ENCODE data around the gene GTF2F2.
"Not testable (repeated sequence)": the region's sequence is repeated elsewhere in the genome, so short reads cannot be mapped to it uniquely, and the experiment has no call there.

GTF2F2 gene

DNA sequence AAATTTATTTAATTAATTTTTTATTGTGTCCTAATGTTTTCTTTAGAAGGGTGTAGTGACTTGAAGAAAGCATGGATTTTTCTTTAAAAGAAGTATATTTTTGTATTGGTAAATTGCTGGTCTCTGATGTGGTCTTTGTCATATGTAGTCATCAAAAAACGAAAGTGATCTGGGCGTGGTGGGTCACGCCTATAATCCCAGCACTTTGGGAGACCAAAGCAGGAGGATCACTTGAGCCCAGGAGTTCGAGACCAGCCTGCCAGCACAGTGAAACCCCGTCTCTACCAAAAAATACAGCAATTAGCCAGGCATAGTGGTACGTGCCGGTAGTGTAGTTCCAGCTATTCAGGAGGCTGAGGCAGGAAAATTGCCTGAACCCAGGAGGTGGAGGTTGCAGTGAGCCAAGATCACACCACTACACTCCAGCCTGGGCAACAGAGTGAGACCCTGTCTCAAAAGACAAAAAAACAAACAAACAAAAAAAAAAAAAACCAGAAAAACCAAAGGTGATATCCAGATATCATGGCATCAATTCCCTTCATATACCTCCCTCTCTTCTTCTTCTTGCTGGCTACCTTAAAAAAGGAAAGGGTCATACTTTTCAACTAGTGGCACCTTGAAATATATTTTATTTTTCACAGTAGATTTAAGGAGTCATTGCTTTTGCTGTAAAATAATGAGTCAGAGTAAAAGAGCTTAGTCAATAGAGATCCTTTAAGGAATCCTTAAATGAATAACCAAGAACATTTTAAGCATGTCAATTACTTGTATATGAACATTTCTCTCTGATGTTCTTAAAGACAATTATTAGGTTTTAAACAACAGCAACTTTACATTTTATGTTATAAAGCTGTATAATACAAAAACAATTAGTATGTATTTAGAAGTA, 60.6 kb downstream of the GTF2F2 start:
- peak; percentile 46 to 69 for ATAC-seq

DNA sequence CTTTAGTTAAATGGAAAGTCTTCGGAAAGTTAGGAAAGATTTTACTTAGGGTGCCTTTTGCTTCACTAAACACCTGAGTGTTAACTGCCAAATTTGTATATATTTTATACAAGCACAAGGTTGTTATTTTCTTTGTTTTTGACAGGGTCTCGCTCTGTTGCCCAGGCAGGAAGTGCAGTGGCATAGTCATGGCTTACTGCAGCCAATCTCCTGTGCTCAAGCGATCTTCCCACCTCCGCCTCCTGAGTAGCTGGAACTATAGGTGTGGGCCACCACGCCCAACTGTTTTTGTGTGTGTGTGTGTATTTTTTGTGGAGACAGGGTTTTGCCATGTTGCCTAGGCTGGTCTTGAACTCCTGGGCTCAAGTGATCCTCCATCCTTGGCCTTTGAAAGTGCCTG, 64.4 kb downstream of the GTF2F2 start:
- no peak for ATAC-seq

DNA sequence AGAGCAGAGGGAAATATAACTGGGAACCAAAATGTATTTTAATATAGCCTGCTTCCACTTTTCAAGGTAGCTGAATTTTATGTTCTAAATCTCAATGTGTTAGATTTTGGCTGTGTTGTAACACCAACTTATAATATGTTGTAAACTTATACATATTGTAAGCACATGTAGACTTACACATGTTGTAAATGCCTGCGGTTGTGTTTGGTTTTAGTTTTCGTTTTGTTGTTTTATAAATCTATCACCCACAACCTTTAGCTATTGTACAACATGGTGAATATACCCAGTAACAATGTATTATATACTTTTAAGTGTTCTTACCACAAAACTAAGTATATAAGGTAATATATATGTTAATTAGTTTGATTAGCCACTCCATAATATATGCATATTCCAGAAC, 65.0 kb downstream of the GTF2F2 start:
- no peak for ATAC-seq

DNA sequence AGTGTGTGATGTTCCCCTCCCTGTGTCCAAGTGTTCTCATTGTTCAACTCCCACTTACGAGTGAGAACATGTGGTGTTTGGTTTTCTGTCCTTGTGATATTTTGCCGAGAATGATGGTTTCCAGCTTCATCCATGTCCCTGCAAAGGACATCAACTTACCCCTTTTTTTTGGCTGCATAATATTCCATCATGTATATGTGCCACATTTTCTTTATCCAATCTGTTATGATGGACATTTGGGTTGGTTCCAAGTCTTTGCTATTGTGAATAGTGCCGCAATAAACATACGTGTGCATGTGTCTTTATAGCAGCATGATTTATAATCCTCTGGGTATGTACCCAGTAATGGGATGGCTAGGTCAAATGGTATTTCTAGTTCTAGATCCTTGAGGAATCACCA, 68.8 kb downstream of the GTF2F2 start:
- not testable (repeated sequence) for ATAC-seq

DNA sequence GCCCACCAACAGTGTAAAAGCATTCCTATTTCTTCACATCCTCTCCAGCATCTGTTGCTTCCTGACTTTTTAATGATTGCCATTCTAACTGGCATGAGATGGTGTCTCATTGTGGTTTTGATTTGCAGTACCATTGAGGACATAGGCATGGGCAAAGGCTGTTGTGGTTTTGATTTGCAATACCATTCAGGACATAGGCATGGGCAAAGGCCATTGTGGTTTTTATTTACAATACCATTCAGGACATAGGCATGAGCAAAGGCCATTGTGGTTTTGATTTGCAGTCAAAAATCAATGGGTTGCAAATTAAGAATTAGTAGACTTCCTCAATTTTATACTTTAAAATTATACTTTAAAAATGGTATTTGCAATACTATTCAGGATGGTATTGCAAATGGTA, 69.2 kb downstream of the GTF2F2 start:
- not testable (repeated sequence) for ATAC-seq

DNA sequence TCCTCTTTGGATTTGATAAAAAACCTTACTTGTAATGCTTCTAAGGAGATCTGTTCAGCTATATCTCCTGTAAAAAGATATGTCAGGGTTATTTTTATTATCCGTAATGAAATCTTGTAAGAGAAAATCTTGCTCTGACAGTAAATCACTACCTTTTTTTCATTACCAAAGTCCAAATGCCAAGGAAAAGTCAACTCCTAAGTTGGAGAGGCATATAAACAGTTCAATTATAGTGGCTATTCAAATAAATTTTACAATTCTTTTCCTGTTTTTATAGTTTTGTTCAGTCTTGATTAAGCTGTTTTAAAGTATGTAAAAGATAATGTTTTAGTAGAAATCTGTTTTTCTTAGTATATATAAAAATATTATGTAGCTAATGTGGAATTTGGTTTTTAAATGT, 71.6 kb downstream of the GTF2F2 start:
- ATAC-seq = no peak

DNA sequence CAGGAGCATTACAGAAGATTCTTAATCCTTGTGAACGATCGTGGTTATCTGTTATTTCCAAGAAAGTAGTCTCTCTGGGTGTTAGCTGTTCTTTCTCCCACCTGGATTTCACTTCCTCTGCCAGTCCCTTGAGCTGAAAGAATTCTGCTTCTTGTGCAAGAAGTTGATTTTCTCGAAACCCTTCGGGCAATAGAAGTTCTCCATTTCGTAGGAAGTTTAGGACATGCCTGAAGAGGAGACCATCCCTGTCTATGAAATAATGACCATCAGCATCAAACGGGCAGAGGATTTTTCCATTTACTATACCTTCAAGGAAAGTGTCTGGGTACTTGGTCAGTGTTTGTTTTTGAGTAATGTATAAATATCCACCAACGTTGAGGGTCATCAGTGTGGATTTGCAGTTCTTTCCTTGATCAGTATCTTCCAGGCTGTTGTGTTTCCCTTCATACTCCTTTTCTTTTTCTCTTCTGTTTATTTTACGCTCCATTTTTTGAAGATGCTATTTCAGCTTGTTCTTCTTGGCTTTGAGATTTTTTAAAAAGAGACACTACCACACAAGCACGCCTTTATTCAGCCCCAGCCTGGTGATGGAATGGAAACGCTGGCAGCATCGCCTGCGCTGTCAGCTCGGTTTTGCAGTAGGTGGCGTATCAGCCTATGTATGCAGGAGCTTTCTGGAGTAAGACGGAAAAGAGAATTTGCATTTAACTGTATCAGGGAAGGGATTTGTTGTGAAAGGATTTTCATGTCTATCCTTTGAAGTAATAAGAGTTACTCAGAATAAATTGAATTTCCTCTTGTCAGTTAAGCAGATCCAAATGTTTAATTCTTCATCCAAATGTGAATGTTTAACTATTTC, 74.0 kb downstream of the GTF2F2 start:
- no peak for ATAC-seq

DNA sequence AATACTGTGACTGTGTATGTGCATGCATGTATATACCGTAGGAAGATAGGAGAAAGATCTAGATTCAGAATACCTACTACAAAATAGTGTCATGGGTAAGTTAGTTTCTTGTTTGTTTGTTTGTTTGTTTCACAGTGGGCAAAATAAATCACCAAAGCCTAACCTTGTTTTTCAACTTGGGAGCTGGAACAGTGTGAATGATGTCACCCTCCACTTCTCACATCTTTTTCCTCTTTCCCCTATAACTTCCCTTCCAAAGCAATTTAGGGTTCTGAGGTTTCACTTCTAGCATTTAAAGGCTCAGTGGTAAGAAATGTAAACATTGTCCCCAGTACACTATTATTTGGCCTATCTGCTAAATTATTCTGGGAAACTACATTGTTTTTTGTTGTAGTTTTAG, 75.1 kb downstream of the GTF2F2 start:
- ATAC-seq = no peak

DNA sequence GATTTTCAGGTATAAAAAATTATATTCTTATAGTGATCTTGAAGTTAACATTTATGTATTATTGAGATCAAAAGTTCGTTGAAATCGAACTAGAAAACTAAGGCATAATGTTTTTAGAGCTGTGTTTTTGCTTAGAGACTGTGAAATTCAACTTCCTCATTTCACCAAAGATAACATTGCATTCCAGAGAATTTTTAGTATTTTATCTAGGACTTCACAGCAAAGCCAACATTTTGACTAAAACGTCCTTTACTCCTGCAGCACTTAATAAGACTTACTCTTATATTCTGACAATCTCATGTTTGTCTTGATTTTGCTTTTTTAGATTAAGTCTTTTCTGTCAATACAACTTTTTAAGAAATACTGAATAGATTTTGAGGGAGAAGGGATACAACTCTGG, 75.8 kb downstream of the GTF2F2 start:
- ATAC-seq = no peak

DNA sequence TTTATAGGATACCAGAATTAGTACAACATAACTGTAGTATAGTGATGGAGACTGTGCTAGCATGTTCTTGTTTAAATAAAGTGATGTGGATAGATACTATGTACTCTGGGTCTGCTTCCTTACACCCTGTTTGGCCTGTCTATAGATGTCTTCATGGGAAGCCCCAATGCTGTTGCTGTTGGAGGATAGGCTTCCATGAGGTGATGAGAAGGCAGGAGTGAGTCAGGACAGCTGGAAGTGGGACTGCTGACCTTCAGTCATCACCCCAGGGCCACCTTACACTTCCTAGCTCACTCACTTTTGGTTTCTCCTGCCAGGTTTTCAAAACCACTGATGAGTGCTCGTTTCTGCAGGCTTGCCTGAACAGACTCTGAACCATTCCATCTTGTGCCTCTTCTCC, 76.3 kb downstream of the GTF2F2 start:
- peak in 1 of 2 donors; percentile 24 for ATAC-seq

DNA sequence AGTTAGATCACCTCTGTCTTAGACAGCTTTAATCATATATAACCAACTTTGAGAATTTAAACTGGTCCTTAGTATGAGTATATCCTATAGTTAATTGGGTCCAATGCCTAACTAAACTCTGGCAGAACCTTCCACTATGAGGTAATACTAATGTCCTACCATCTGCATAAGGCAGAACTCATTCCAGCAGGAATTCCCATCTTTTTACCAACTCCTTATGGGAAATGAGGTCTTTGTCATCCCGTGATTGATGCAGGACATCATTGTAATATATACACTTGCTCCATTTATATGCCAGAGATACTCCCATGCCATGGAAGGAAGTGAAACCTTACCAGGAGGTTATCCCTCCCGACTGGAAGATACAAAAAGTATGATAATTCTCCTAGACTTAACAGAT, 77.7 kb downstream of the GTF2F2 start:
- no peak for ATAC-seq

DNA sequence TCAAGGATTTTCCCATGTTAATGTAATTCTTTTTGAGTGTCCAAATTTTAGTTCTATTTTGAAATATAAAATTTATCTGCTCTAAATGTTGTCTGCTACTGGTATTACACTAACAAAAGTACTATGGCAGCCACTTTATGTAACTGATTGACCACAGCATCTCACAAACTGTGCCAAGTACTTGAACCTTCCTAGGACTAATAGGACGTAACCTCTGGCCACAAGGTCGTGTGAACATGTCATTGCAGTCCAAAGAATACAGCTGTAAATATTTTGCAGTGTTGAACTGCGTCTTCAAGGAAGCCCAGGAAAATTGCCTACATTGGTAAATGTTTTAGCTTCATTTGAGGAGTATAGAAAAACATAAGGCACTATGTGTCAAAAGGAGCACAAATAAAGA, 78.6 kb downstream of the GTF2F2 start:
- ATAC-seq = no peak

DNA sequence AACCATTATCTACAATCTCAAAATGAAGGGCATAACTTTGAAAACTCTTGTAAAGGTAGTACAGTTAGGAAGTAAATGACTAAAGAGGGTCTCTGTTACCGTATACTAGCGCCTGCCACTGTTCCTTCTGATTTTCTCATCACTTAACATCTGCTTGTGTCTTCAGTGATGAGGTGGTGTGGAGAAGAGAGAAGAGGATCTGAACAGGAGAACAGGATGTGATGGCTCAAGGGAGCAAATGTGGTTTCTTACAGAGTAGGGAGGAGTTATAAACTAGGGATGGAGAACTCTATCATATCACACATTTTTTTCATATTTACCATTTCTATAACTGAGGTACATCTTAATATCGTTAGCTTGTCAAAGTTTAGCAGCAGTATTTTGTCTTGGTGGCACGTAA, 79.4 kb downstream of the GTF2F2 start:
- no peak for ATAC-seq

DNA sequence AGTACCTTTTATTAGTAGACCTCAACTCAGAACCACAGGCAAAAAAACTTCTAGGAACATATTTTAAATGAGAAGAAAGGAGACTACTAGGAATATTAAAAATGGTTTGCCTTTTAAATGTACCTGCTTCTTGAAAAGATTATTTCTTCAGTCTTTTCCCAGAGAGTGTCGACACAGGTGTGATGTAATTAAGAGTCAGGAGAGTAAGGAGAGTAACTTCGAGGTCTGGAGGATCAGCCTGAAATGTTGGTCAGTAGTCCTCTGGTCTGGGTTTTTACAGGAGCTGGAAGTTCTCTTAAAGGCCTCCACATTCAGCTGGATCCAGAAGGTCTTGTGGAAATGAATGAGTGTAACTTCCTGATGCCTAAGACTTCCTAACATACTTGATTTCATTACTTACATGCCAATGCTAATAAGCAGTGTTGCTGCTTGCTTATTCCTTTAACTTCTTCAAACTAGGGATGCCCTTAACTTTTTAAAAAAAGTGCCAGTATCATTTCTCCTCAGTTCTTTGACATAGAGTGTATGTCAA, 80.5 kb downstream of the GTF2F2 start, which contains the start of gene KCTD4:
Gene KCTD4, minus strand, starts transcription at position 345 of the 532 bp plus-strand sequence. CDS start 6,478 bp downstream, outside the sequence.
- ATAC-seq = no peak

DNA sequence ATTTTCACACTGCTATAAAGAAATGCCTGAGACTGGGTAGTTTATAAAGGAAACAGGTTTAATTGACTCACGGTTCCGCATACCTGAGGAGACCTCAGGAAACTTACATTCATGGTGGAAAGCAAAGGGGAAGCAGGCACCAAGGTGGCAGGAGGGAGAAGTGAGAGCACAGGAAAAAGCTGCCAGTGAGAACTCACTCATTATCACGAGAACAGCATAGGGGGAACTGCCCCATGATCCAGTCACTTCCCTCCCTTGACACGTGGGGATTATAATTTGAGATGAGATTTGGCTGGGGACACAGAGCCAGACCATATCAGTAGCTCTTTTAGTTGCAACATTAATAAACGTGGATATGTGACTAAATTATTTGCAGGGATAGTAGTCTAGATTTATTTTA, 84.8 kb downstream of the GTF2F2 start:
- no peak for ATAC-seq

DNA sequence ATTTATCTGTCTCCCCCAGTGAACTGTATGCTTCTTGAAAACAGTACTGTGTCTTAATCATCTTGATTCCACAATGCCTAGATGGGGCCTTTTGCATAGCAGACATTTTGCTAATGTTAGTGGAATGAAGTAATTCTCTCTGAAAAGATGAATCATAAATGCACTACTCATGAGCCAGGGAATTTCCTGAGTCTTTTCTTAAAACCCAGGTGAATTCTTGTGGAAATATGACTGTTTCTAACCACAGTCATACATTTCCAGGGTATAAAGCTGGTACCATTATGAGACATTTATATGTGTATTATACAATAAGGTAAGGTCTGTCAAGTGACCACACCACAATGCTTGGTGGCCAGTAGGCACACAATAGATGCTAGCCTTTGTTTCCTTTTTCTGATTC, 86.0 kb downstream of the GTF2F2 start:
- peak; percentile 89 to 90 for ATAC-seq

DNA sequence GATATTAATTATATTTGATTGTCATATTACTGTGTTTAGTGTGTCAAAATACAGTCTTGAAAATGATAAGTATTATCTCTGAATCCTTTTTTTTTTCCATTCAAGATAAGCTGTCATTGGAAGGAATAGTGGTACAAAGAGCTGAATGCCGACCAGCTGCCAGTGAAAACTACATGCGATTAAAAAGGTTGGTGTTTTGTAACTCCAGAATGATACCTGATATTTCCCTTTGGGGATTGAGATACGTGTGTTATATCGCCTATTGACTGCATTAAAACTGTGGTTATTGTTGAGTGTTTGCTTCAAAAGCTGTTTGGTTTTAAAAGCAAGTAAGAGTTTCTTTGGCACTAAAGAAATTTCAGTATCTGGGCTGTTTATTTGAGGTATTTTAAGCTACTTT, 87.0 kb downstream of the GTF2F2 start:
- no peak for ATAC-seq

DNA sequence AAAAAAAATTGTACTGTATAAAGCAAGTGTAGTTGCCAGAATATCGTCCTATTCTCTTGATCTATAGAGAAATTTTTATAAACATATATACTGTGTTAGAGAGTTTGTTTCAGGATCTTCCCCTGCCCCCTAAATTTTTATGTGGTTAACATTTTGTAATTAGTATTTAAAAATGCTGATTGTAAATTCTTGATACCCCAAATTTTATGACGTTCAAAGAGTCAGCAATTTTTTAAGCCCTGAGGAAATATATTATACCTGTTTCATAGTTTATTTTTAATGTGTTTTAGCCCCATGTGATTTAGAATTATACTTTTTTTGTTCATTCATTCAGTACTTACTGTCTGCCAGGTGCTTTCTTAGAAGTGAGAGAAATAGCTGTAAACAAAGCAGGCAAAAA, 87.8 kb downstream of the GTF2F2 start:
- ATAC-seq = no peak

DNA sequence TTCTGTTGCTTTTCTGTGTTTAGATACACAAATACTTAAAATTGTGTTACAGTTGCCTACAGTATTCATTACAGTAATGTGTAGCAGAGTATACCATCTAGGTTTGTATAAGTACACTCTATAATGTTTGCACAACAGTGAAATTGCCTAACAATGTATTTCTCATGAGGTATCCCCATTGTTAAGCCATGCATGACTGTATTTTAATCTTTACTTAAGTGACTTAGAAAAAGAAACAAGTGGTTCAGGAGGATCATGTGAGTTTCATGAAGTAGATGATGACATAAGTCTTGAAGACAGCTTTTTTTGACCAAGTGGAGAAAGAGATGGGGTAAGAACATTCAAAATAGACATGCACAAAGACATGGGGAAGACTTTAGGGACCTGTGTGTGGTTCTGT, 88.9 kb downstream of the GTF2F2 start:
- ATAC-seq = no peak

DNA sequence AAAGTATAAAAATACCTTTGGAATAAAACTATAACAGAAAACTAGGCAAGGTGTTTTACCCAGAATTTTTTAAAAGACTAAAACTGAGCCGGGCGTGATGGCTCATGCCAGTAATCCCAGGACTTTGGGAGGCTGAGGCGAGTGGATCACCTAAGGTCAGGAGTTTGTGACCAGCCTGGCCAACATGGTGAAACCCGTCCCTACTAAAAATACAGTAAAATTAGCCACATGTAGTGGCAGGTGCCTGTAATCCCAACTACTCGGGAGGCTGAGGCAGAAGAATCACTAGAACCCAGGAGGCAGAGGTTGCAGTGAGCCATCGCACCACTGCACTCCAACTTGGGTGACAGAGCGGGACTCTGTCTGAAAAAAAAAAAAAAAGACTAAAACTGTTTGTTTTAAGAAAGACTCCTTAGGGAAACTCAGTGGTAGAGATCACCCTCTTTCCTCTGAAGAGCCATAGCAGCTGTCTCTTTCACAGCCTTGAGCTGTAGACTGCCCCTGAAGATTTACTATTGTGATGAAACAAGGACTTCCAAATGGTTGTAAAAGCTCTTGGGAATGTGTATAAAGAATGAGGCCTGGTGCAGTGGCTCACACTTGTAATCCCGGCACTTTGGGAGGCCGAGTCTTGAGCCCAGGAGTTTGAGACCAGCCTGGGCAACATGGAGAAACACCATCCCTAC, 95.2 kb downstream of the GTF2F2 start:
- no peak for ATAC-seq

DNA sequence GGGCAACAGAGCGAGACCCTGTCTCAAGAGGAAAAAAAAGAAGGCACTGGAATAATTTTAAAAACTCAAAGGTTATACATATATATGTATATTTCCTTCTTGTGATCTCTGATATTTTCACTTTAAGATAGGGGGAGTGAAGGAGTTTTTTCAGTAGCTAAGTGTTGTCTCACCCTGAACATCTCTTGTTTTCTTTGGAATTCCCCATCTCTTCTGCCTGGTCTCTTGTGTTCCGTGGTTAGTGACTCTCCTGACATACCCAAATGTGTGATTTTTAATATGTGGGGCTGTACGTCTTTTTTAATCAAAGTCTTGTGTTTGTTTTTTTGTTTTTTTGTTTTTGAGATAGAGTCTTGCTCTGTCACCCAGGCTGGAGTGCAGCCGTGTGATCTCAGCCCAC, 95.9 kb downstream of the GTF2F2 start:
- ATAC-seq = peak in 1 of 2 donors; percentile 36

DNA sequence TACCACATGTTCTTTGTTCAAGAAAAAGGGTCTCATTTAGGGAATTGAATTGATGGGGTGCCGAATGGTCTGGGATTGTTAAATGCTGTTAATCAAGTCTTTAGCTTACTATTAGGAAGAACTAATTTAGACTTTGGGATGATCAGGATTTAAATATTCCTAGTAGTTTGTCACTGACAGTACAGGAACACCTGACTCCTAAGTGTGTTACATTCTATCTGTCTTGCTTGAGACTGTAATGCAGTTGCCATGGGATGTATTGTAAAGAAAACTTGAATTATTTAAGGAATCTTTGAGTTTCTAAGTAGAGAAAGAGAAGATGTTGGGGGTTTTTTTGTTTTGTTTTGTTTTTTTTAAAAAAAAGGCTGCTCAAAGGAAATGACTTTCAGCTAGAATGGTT, 98.4 kb downstream of the GTF2F2 start:
- ATAC-seq = no peak

Data from activated CD4-positive, CD25-positive, alpha-beta regulatory T cell treated with anti-CD3 and anti-CD28 coated beads, Interleukin-2, amount 50 U/mL, for 24 hours (primary cell).